Activated CD4-positive, alpha-beta T cell treated with anti-CD3 and anti-CD28 coated beads for 48 hours (primary cell): Measurements from ENCODE around the gene EEFSEC.

Source experiments
- DNase-seq: peaks from one replicate; pipeline ENCODE4 v3.0.0-alpha.2; 2020

Gene EEFSEC

GRCh38 chr3:128275316-128276145 lies 122.2 kb downstream of the EEFSEC start:
- DNase-seq: no peak

GRCh38 chr3:128276146-128276435 lies 122.8 kb downstream of the EEFSEC start:
- no peak for DNase-seq

- no peak for DNase-seq
Measured at GRCh38 chr3:128276577-128277183, 123.4 kb downstream of the EEFSEC start.

GRCh38 chr3:128277378-128278069 lies 124.2 kb downstream of the EEFSEC start:
- no peak for DNase-seq

GRCh38 chr3:128278130-128278529 lies 124.8 kb downstream of the EEFSEC start:
- no peak for DNase-seq

GRCh38 chr3:128278761-128279600 lies 125.7 kb downstream of the EEFSEC start:
- DNase-seq: no peak

- DNase-seq: no peak
Measured at GRCh38 chr3:128279601-128279880, 126.3 kb downstream of the EEFSEC start.

- DNase-seq: no peak
Measured at GRCh38 chr3:128280481-128281052, 127.3 kb downstream of the EEFSEC start.

- DNase-seq: no peak
Measured at GRCh38 chr3:128281056-128281455, 127.8 kb downstream of the EEFSEC start.

GRCh38 chr3:128281461-128282367 lies 128.4 kb downstream of the EEFSEC start:
- no peak for DNase-seq

- DNase-seq: no peak
Measured at GRCh38 chr3:128282380-128283196, 129.3 kb downstream of the EEFSEC start.

GRCh38 chr3:128283421-128283820 lies 130.1 kb downstream of the EEFSEC start:
- DNase-seq: no peak

GRCh38 chr3:128285042-128285966 lies 132.0 kb downstream of the EEFSEC start:
- DNase-seq: no peak

GRCh38 chr3:128285967-128286321 lies 132.7 kb downstream of the EEFSEC start:
- DNase-seq: no peak

- DNase-seq: no peak
Measured at GRCh38 chr3:128286691-128287090, 133.4 kb downstream of the EEFSEC start.

GRCh38 chr3:128287216-128287615 lies 133.9 kb downstream of the EEFSEC start:
- DNase-seq: no peak

GRCh38 chr3:128289534-128289933 lies 136.3 kb downstream of the EEFSEC start:
- no peak for DNase-seq

- no peak for DNase-seq
Measured at GRCh38 chr3:128290484-128290883, 137.2 kb downstream of the EEFSEC start.

GRCh38 chr3:128293930-128294329 lies 140.6 kb downstream of the EEFSEC start:
- no peak for DNase-seq

- DNase-seq: no peak
Measured at GRCh38 chr3:128294999-128295468, 141.8 kb downstream of the EEFSEC start.
